Mesenchymal stem cell (in vitro differentiated cells and primary cell): Measurements from ENCODE around the gene TAC4.

ENCODE experiments used
- DNase-seq: peaks from one replicate; pipeline ENCODE4 v3.0.0-alpha.2; 2013
- H2AFZ ChIP-seq: one replicate; pipeline ENCODE4 v1.6.1; 2013; ENCODE audit warnings: low read depth, mild to moderate bottlenecking, control low read depth, inconsistent platforms, low read length, moderate library complexity
- H2AK5ac ChIP-seq: 2 replicates; pipeline ENCODE4 v1.6.1; 2013; ENCODE audit warnings: low read length, moderate library complexity, mild to moderate bottlenecking, inconsistent platforms; ENCODE audit not compliant: severe bottlenecking
- H2BK120ac ChIP-seq: one replicate; pipeline ENCODE4 v1.6.1; 2013; ENCODE audit warnings: low read depth, mild to moderate bottlenecking, inconsistent platforms, low read length, moderate library complexity
- H2BK12ac ChIP-seq, 2 experiments: one replicate each; pipeline ENCODE4 v1.6.1; 2013; ENCODE audit warnings: inconsistent platforms in 2 of 2, low read length in 2 of 2, mild to moderate bottlenecking in 2 of 2, moderate library complexity in 2 of 2, control low read depth in 1 of 2
- H2BK15ac ChIP-seq: one replicate; pipeline ENCODE4 v1.6.1; 2013; ENCODE audit warnings: mild to moderate bottlenecking, low read depth, inconsistent platforms; ENCODE audit not compliant: poor library complexity, severe bottlenecking
- H2BK5ac ChIP-seq: 2 replicates; pipeline ENCODE4 v1.6.1; 2013; ENCODE audit warnings: low read depth, mild to moderate bottlenecking, low read length, control low read depth, inconsistent platforms; ENCODE audit not compliant: poor library complexity, severe bottlenecking
- H3K14ac ChIP-seq, 2 experiments: one replicate each; pipeline ENCODE4 v1.6.1; 2013; ENCODE audit warnings: inconsistent platforms in 2 of 2, low read length in 2 of 2, control low read depth in 1 of 2, mild to moderate bottlenecking in 1 of 2, moderate library complexity in 1 of 2
- H3K18ac ChIP-seq, 2 experiments: one replicate each; pipeline ENCODE4 v1.6.1; 2013; ENCODE audit warnings: inconsistent platforms in 2 of 2, low read length in 2 of 2, control low read depth in 1 of 2, low read depth in 1 of 2, mild to moderate bottlenecking in 1 of 2
- H3K23ac ChIP-seq, 2 experiments: one replicate each; pipeline ENCODE4 v1.6.1; 2013; ENCODE audit warnings: inconsistent platforms in 2 of 2, low read length in 2 of 2, mild to moderate bottlenecking in 2 of 2, moderate library complexity in 2 of 2, control low read depth in 1 of 2
- H3K27ac ChIP-seq: 2 replicates; pipeline ENCODE4 v1.5.1; 2013; ENCODE audit warnings: mild to moderate bottlenecking, moderate library complexity, low read length, control low read depth, inconsistent platforms; ENCODE audit not compliant: poor library complexity, severe bottlenecking
- H3K27me3 ChIP-seq, 2 experiments: 2 replicates each; pipeline versions ENCODE4 v1.6.1 to v1.7.0; 2013; ENCODE audit warnings: low read length in 2 of 2, mild to moderate bottlenecking in 2 of 2, moderate library complexity in 2 of 2, control low read depth in 1 of 2, inconsistent platforms in 1 of 2; ENCODE audit not compliant: control insufficient read depth in 1 of 2, insufficient read depth in 1 of 2
- H3K36me3 ChIP-seq, 2 experiments: 2 replicates each; pipeline versions ENCODE4 v1.6.1 to v1.7.0; 2013; ENCODE audit warnings: low read length in 2 of 2, control low read depth in 1 of 2, inconsistent platforms in 1 of 2, low read depth in 1 of 2, mild to moderate bottlenecking in 1 of 2; ENCODE audit not compliant: insufficient read depth in 2 of 2, control insufficient read depth in 1 of 2
- H3K4ac ChIP-seq, 2 experiments: one replicate each; pipeline ENCODE4 v1.6.1; 2013; ENCODE audit warnings: inconsistent platforms in 2 of 2, low read length in 2 of 2, mild to moderate bottlenecking in 2 of 2, moderate library complexity in 2 of 2, control low read depth in 1 of 2, low read depth in 1 of 2
- H3K4me1 ChIP-seq: 2 replicates; pipeline ENCODE4 v1.6.1; 2013; ENCODE audit warnings: low read depth, low read length, control low read depth; ENCODE audit not compliant: control insufficient read depth, insufficient read depth
- H3K4me2 ChIP-seq: 2 replicates; pipeline ENCODE4 v1.6.1; 2013; ENCODE audit warnings: low read length, mild to moderate bottlenecking, inconsistent platforms; ENCODE audit not compliant: poor library complexity, severe bottlenecking
- H3K4me3 ChIP-seq, 2 experiments: 2 replicates each; pipeline versions ENCODE4 v1.5.1 to v1.7.0; 2013; ENCODE audit warnings: low read length in 2 of 2, mild to moderate bottlenecking in 2 of 2, control low read depth in 1 of 2, low read depth in 1 of 2; ENCODE audit not compliant: insufficient read depth in 1 of 2
- H3K79me1 ChIP-seq: replicated peaks from 2 replicates; pipeline ENCODE4 v1.6.1; 2013; ENCODE audit warnings: mild to moderate bottlenecking, control low read depth, low read length, inconsistent platforms; ENCODE audit not compliant: poor library complexity, severe bottlenecking
- H3K9ac ChIP-seq: 2 replicates; pipeline ENCODE4 v1.7.0; 2013; ENCODE audit warnings: mild to moderate bottlenecking, low read length, moderate library complexity
- H3K9me3 ChIP-seq: 2 replicates; pipeline ENCODE4 v1.7.0; 2013; ENCODE audit warnings: mild to moderate bottlenecking, low read length; ENCODE audit not compliant: control insufficient read depth
- H4K8ac ChIP-seq: one replicate; pipeline ENCODE4 v1.6.1; 2013; ENCODE audit warnings: inconsistent platforms, mild to moderate bottlenecking, low read length, moderate library complexity
- H4K91ac ChIP-seq: one replicate; pipeline ENCODE4 v1.6.1; 2013; ENCODE audit warnings: mild to moderate bottlenecking, low read length, inconsistent platforms
- WGBS: methylation state at CpG from one replicate; pipeline ENCODE4 v1.1.7; 2013; ENCODE audit warnings: mixed read lengths; 5-methylcytosine and 5-hydroxymethylcytosine counted together

Gene TAC4

GRCh38 chr17:49869038-49869374, 21.1 kb upstream of the TAC4 start:
- no peaks in the 10 kb centered on the region for H3K36me3 ChIP-seq
- WGBS = 3% methylated on average over 1 of the region's 1 CpG
- no peak overlapping the region for H3K14ac ChIP-seq
- H2AFZ ChIP-seq = no peak overlapping the region
- H3K4me1 ChIP-seq = peaks cover 4% of the 10 kb centered on the region
- H2BK15ac ChIP-seq = no peak overlapping the region
- H2BK5ac ChIP-seq = no peak overlapping the region
- no peak overlapping the region for H3K4me3 ChIP-seq
- peaks cover 53 to 63% of the 10 kb centered on the region in 2 experiments for H3K27me3 ChIP-seq
- no peak overlapping the region for H2BK12ac ChIP-seq
- no peak overlapping the region for H4K8ac ChIP-seq
- no peaks in the 10 kb centered on the region for H3K79me1 ChIP-seq
- H4K91ac ChIP-seq = no peak overlapping the region
- H2AK5ac ChIP-seq = no peak overlapping the region
- no peak overlapping the region for H3K27ac ChIP-seq
- no peak for DNase-seq
- no peak overlapping the region for H3K4ac ChIP-seq
- H3K18ac ChIP-seq = no peak overlapping the region
- H3K4me2 ChIP-seq = no peak overlapping the region
- H3K23ac ChIP-seq = no peak overlapping the region
- no peak overlapping the region for H3K9ac ChIP-seq
- H2BK120ac ChIP-seq = no peak overlapping the region
- H3K9me3 ChIP-seq = no peaks in the 10 kb centered on the region

GRCh38 chr17:49866882-49867413, 19.1 kb upstream of the TAC4 start:
- no peak overlapping the region for H3K23ac ChIP-seq
- no peak overlapping the region for H4K91ac ChIP-seq
- H2AK5ac ChIP-seq = no peak overlapping the region
- no peak overlapping the region for H2BK15ac ChIP-seq
- H3K36me3 ChIP-seq = no peaks in the 10 kb centered on the region
- H2BK120ac ChIP-seq = no peak overlapping the region
- H3K4ac ChIP-seq = no peak overlapping the region
- H3K9ac ChIP-seq = no peak overlapping the region
- H3K4me2 ChIP-seq = no peak overlapping the region
- H2BK5ac ChIP-seq = no peak overlapping the region
- peaks cover 42 to 50% of the 10 kb centered on the region in 2 experiments for H3K27me3 ChIP-seq
- no peak overlapping the region for H3K27ac ChIP-seq
- H3K4me3 ChIP-seq = no peak overlapping the region
- 96% methylated on average over 3 of the region's 3 CpGs for WGBS
- no peak overlapping the region for H4K8ac ChIP-seq
- H2AFZ ChIP-seq = no peak overlapping the region
- no peak overlapping the region for H3K14ac ChIP-seq
- no peaks in the 10 kb centered on the region for H3K9me3 ChIP-seq
- no peaks in the 10 kb centered on the region for H3K79me1 ChIP-seq
- H3K4me1 ChIP-seq = peaks cover 4% of the 10 kb centered on the region
- H2BK12ac ChIP-seq = no peak overlapping the region
- no peak overlapping the region for H3K18ac ChIP-seq
- DNase-seq = no peak

- Histone ChIP-seq H3K4me3 (no peak overlapping the region), H3K18ac (no peak overlapping the region), H2BK5ac (no peak overlapping the region), H3K23ac (no peak overlapping the region), H3K27me3 (peaks cover 40 to 49% of the 10 kb centered on the region in 2 experiments), H2AK5ac (no peak overlapping the region), H3K36me3 (no peaks in the 10 kb centered on the region), H3K4me2 (no peak overlapping the region), H3K79me1 (no peaks in the 10 kb centered on the region), H2BK12ac (no peak overlapping the region), H3K14ac (peak overlapping the region in 1 of 2 experiments; percentile 4), H3K4ac (no peak overlapping the region), H3K4me1 (peaks cover 7% of the 10 kb centered on the region), H4K91ac (no peak overlapping the region), H3K27ac (no peak overlapping the region), H3K9ac (no peak overlapping the region), H2BK15ac (no peak overlapping the region), H2BK120ac (no peak overlapping the region), H2AFZ (no peak overlapping the region), H3K9me3 (no peaks in the 10 kb centered on the region), H4K8ac (no peak overlapping the region)
- no peak for DNase-seq
- 0% methylated on average over 1 of the region's 1 CpG for WGBS
Observed at GRCh38 chr17:49866019-49866380, 18.1 kb upstream of the TAC4 start.

- H2BK5ac ChIP-seq = no peak overlapping the region
- H3K9ac ChIP-seq = no peak overlapping the region
- no peak overlapping the region for H3K4ac ChIP-seq
- peaks cover 9 to 34% of the 10 kb centered on the region in 2 experiments for H3K27me3 ChIP-seq
- H2BK120ac ChIP-seq = no peak overlapping the region
- H2AK5ac ChIP-seq = no peak overlapping the region
- no peak overlapping the region for H4K91ac ChIP-seq
- no peak overlapping the region for H3K4me2 ChIP-seq
- H2BK12ac ChIP-seq = no peak overlapping the region
- no peak overlapping the region for H3K23ac ChIP-seq
- H2BK15ac ChIP-seq = no peak overlapping the region
- no peaks in the 10 kb centered on the region for H3K36me3 ChIP-seq
- H2AFZ ChIP-seq = no peak overlapping the region
- peaks cover 9% of the 10 kb centered on the region for H3K4me1 ChIP-seq
- H4K8ac ChIP-seq = no peak overlapping the region
- H3K79me1 ChIP-seq = no peaks in the 10 kb centered on the region
- H3K14ac ChIP-seq = no peak overlapping the region
- H3K18ac ChIP-seq = no peak overlapping the region
- H3K27ac ChIP-seq = no peak overlapping the region
- WGBS = 68% methylated on average over 14 of the region's 17 CpGs
- no peaks in the 10 kb centered on the region for H3K9me3 ChIP-seq
- no peak overlapping the region for H3K4me3 ChIP-seq
- no peak for DNase-seq
Observed at GRCh38 chr17:49862781-49863331, 15.0 kb upstream of the TAC4 start.
